NT2/D1 (cell line): ENCODE results near the gene PDE6C.

Experiments
- SUZ12 ChIP-seq: IDR thresholded peaks from 2 replicates; pipeline ENCODE4 v1.6.1; 2011; ENCODE audit not compliant: insufficient read length, insufficient read depth; ENCODE audit errors: extremely low read depth
- YY1 ChIP-seq: IDR thresholded peaks from 2 replicates; pipeline ENCODE4 v1.6.1; 2011; ENCODE audit not compliant: insufficient read length, insufficient read depth
- ZNF274 ChIP-seq: IDR thresholded peaks from 2 replicates; pipeline ENCODE4 v1.6.1; 2011; ENCODE audit warnings: mild to moderate bottlenecking, low read depth, low read length

- TF ChIP-seq ZNF274 (no peak), SUZ12 (no peak), YY1 (no peak)
Observed at GRCh38 chr10:93589648-93590562, 22.4 kb upstream of the PDE6C start.
